Astrocyte (in vitro differentiated cells and primary cell): ENCODE results near the gene KRT7. TPM values are rescaled to one million over a fixed set of nuclear protein-coding genes. Genes with fewer than 3 reads are reported as not detected.

Source experiments
- DNase-seq: peaks from one replicate; pipeline ENCODE4 v3.0.0-alpha.2; 2010; ENCODE audit warnings: low read depth
- FAIRE-seq: peaks from 2 replicates; lab custom pipeline; 2011; peaks lifted over from hg19 to GRCh38; lab: Jason Lieb, UNC
- H2AFZ ChIP-seq: 2 replicates; pipeline ENCODE4 v1.6.0; 2012; ENCODE audit warnings: low read depth, low read length, inconsistent platforms
- H3K27ac ChIP-seq: 2 replicates; pipeline ENCODE4 v1.5.1; 2011; ENCODE audit warnings: low read depth, low read length, inconsistent platforms
- H3K27me3 ChIP-seq: 2 replicates; pipeline ENCODE4 v1.6.0; 2011; ENCODE audit warnings: low read length, inconsistent platforms; ENCODE audit not compliant: insufficient read depth
- H3K36me3 ChIP-seq: 2 replicates; pipeline ENCODE4 v1.5.1; 2011; ENCODE audit warnings: low read length, inconsistent platforms; ENCODE audit not compliant: insufficient read depth
- H3K4me1 ChIP-seq: 2 replicates; pipeline ENCODE4 v1.5.1; 2011; ENCODE audit warnings: low read length, inconsistent platforms; ENCODE audit not compliant: insufficient read depth
- H3K4me2 ChIP-seq: 2 replicates; pipeline ENCODE4 v1.6.0; 2012; ENCODE audit warnings: low read length, inconsistent platforms
- H3K4me3 ChIP-seq: 2 replicates; pipeline ENCODE4 v1.5.1; 2011; ENCODE audit warnings: low read depth, mild to moderate bottlenecking, low read length, inconsistent platforms; ENCODE audit not compliant: insufficient read depth
- H3K79me2 ChIP-seq: 2 replicates; pipeline ENCODE4 v1.6.0; 2012; ENCODE audit warnings: mild to moderate bottlenecking, low read length, inconsistent platforms; ENCODE audit not compliant: insufficient read depth
- H3K9ac ChIP-seq: 2 replicates; pipeline ENCODE4 v1.6.0; 2012; ENCODE audit warnings: mild to moderate bottlenecking, low read length, inconsistent platforms
- H3K9me3 ChIP-seq: 2 replicates; pipeline ENCODE4 v1.5.1; 2012; ENCODE audit warnings: low read depth, mild to moderate bottlenecking, low read length, inconsistent platforms; ENCODE audit not compliant: insufficient read depth
- H4K20me1 ChIP-seq: 2 replicates; pipeline ENCODE4 v1.6.0; 2012; ENCODE audit warnings: low read length, inconsistent platforms; ENCODE audit not compliant: insufficient read depth
- H3K27ac Mint-ChIP-seq: one replicate; pipeline ENCODE4 v1.8.0; 2021; ENCODE audit warnings: mild to moderate bottlenecking, mixed read lengths; ENCODE audit not compliant: unreplicated experiment
- H3K27me3 Mint-ChIP-seq: one replicate; pipeline ENCODE4 v1.8.0; 2021; ENCODE audit warnings: low read depth, mixed read lengths; ENCODE audit not compliant: unreplicated experiment
- H3K36me3 Mint-ChIP-seq: one replicate; pipeline ENCODE4 v1.8.0; 2021; ENCODE audit warnings: low read depth, mixed read lengths; ENCODE audit not compliant: unreplicated experiment
- H3K4me1 Mint-ChIP-seq: one replicate; pipeline ENCODE4 v1.8.0; 2021; ENCODE audit warnings: low read depth, mixed read lengths; ENCODE audit not compliant: unreplicated experiment
- H3K4me3 Mint-ChIP-seq: one replicate; pipeline ENCODE4 v1.8.0; 2021; ENCODE audit warnings: mild to moderate bottlenecking, moderate library complexity, mixed read lengths; ENCODE audit not compliant: unreplicated experiment
- H3K9me3 Mint-ChIP-seq: one replicate; pipeline ENCODE4 v1.8.0; 2021; ENCODE audit warnings: mild to moderate bottlenecking, mixed read lengths; ENCODE audit not compliant: unreplicated experiment
- CTCF ChIP-seq: IDR thresholded peaks from 2 replicates; pipeline ENCODE4 v1.5.1; 2011; ENCODE audit warnings: low read depth, mild to moderate bottlenecking, inconsistent platforms, low read length, moderate library complexity; ENCODE audit not compliant: insufficient read depth
- EZH2 ChIP-seq: IDR thresholded peaks from 2 replicates; pipeline ENCODE4 v1.6.1; 2012; ENCODE audit warnings: mild to moderate bottlenecking, low read length, inconsistent platforms; ENCODE audit not compliant: insufficient read depth
- total RNA-seq: library from RNA; stranded (reverse); gene quantifications from 2 replicates; pipeline ENCODE4 v1.2.1, GENCODE V29; 2021

The KRT7 gene
- total RNA-seq, 1 donor from 2014 or later, result 149 TPM

- Mint-ChIP-seq H3K27me3 (peaks cover 38% of the 10 kb centered on the region), H3K27ac (peak overlapping the region; percentile 44), H3K4me1 (peaks cover 38% of the 10 kb centered on the region), H3K36me3 (peaks cover 12% of the 10 kb centered on the region), H3K4me3 (no peak overlapping the region), H3K9me3 (peaks cover 4% of the 10 kb centered on the region)
- H3K9ac ChIP-seq, result no peak overlapping the region
- no peak for DNase-seq
- no peaks in the 10 kb centered on the region for H3K36me3 ChIP-seq
- H2AFZ ChIP-seq, result no peak overlapping the region
- H3K4me2 ChIP-seq, result no peak overlapping the region
- no peaks in the 10 kb centered on the region for H3K9me3 ChIP-seq
- H4K20me1 ChIP-seq, result no peaks in the 10 kb centered on the region
- H3K79me2 ChIP-seq, result no peaks in the 10 kb centered on the region
- FAIRE-seq, result no peak
- no peak for TF ChIP-seq CTCF
- TF ChIP-seq EZH2, result no peak
- H3K4me3 ChIP-seq, result no peak overlapping the region
- H3K27me3 ChIP-seq, result no peaks in the 10 kb centered on the region
- no peak overlapping the region for H3K27ac ChIP-seq
- H3K4me1 ChIP-seq, result peaks cover 30% of the 10 kb centered on the region
Measured at GRCh38 chr12:52245259-52245961, 12.4 kb downstream of the KRT7 start.

- FAIRE-seq (no peak), DNase-seq (no peak)
- TF ChIP-seq EZH2 (no peak), CTCF (no peak)
- no peak overlapping the region for H3K4me2 ChIP-seq
- no peak overlapping the region for H3K27ac ChIP-seq
- H4K20me1 ChIP-seq, result no peaks in the 10 kb centered on the region
- no peaks in the 10 kb centered on the region for H3K9me3 ChIP-seq
- H3K4me3 ChIP-seq, result no peak overlapping the region
- no peaks in the 10 kb centered on the region for H3K79me2 ChIP-seq
- Mint-ChIP-seq H3K9me3 (peaks cover 4% of the 10 kb centered on the region), H3K4me1 (peaks cover 38% of the 10 kb centered on the region), H3K36me3 (peaks cover 12% of the 10 kb centered on the region), H3K4me3 (no peak overlapping the region), H3K27ac (peak overlapping the region; percentile 44), H3K27me3 (peaks cover 41% of the 10 kb centered on the region)
- H2AFZ ChIP-seq, result no peak overlapping the region
- H3K27me3 ChIP-seq, result peaks cover 2% of the 10 kb centered on the region
- no peaks in the 10 kb centered on the region for H3K36me3 ChIP-seq
- H3K4me1 ChIP-seq, result peaks cover 30% of the 10 kb centered on the region
- H3K9ac ChIP-seq, result no peak overlapping the region
Measured at GRCh38 chr12:52245962-52246569, 13.0 kb downstream of the KRT7 start.
